HG03558 (cell line): Measurements from ENCODE around the gene SPATA2L.
"Not testable (repeated sequence)": the region's sequence is repeated elsewhere in the genome, so short reads cannot be mapped to it uniquely, and the experiment has no call there.

Experiments
- ATAC-seq: cut with Tn5 transposase; IDR thresholded peaks from one replicate; pipeline ENCODE4 v1.9.1; 2021; ENCODE audit warnings: moderate number of reproducible peaks; ENCODE audit not compliant: unreplicated experiment; ENCODE audit errors: extremely low read depth

Gene SPATA2L

DNA sequence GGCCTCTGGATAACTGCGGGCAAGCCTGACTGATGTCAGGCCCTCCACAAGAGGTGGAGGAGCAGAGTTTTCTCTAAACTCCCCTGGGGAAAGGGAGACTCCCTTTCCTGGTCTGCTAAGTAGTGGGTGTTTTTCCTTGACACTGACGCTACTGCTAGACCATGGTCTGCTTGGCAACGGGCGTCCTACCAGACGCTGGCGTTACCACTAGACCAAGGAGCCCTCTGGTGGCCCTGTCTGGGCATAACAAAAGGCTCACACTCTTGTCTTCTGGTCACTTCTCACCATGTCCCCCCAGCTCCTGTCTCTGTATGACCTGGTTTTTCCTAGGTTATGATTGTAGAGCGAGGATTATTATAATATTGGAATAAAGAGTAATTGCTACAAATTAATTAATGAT lies 34.5 kb downstream of the SPATA2L start:
- ATAC-seq, result not testable (repeated sequence)

DNA sequence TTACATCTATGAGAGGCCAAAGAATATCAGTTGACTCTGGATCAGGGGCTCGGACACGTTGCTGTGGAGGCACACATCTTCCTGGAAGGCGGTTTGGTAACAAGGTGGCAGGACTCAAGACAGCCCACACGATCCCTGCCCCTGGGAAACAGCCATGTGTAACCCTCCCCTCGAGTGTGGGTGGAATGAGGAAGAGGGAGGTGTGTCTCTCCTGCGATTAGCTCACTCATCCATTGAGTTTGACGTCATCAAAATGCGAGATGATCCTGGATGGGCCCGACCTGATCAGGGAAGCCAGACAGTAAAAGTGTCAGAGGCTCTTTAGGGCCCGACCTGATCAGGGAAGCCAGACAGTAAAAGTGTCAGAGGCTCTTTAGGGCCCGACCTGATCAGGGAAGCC lies 37.3 kb downstream of the SPATA2L start:
- not testable (repeated sequence) for ATAC-seq

DNA sequence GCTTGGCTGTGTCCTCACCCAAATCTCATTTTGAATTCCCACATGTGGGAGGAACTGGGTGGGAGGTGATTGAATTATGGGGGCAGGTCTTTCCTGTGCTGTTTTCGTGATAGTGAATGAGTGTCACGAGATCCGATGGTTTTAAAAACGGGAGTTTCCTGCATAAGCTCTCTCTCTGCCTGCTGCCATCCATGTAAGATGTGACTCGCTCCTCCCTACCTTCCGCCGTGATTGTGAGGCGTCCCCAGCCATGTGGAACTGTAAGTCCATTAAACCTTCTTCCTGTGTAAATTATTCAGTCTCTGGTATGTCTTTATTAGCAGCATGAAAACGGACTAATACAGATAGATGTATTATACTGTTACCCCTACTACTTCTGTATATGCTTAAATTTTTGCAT lies 40.3 kb downstream of the SPATA2L start:
- no peak for ATAC-seq

DNA sequence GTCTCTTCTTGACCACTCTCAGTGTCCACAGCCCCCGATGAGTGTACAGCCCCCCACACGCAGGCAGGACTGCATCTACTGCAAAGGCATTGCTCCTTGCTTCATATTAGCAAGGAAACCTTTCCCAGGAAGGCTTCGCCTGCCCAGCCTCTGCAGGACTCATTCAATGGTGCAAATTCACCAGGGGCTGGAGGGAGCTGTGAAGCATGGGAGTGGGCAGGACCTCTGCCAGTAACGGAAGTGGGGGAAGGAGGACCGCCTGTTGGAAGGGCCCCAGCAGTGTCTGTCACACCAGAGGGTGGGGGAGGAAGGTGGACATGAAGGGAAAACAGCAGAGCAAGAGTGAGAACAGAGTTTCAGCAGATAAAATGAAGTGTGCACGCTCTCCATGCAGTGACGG lies 41.4 kb downstream of the SPATA2L start:
- no peak for ATAC-seq

DNA sequence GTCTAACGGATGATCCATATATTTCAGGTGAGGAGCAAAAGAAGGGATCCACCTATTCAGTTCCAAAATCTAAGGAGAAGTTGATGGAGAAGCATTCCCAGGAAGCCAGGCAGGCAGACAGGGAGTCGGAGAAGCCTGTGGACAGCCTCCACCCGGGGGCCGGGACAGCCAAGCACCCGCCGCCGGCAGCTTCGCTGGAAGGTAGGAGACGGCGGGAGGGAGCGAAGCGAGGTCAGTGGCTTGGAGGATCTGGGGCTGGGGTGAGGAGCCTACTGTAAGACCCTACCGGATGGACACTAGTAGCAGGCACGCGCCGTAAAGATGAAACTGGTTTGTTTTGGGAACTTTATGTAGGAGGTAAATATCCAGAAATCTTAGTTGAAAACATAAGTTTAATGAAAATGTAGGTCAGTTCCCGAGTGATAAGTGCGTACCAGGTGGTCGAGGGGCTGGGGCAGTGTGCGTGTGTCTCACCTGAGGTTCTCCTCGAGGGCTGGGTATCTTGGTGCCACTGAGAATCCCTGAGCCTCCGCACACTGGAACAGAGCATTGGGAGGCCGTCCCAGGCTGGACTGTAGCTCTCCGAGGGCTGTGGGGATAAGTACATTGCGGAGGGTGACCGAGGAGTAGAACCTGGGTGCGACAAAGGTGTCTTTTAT lies 43.2 kb downstream of the SPATA2L start:
- peak; percentile 16 for ATAC-seq

DNA sequence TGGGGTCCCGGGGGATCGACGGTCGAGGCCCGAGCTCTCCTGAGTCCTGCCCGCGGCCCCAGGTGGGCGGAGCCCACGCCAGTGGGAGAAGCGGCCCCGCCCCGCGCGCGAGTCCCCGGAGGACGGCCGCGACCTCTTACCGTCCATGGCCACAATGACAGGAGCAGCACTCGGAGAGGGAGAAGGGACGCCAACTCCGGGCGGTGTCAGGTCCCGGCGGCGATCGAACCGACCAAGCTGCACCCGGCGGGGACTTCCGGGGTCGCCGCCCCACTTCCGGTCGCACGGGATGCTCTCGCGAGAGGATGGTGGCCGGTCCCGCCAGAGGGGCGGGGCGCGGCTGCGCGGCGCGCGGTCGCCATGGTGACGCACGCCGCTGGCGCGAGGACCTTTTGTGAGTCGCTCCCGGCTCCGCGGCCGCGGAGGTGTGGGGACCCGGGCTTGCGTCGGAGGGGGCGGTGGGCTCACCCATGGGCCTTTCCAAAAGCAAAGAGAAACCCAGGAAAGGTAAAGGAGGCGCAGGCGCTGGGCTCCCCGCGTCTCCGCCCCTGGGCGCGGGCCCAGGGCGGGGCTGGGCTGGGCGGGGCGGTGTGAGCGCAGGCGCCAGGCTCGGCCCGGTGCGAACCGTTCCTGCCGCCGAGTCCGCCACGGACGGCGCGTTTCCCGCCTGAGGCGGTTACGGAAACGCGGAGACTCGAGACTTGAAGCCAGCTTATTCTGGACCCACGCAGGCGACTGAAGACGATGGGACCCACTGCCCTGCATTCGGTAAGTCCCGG lies 43.9 kb downstream of the SPATA2L start, which contains the start of the genes CHMP1A and SPATA33:
Gene CHMP1A, minus strand, starts transcription at position 267 of the 779 bp plus-strand sequence. Its CDS starts 120 bp downstream, at position 147.
Gene SPATA33, plus strand, starts transcription at position 395 of the 779 bp plus-strand sequence. Its CDS starts 76 bp downstream, at position 471.
- peak; percentile 59 for ATAC-seq

DNA sequence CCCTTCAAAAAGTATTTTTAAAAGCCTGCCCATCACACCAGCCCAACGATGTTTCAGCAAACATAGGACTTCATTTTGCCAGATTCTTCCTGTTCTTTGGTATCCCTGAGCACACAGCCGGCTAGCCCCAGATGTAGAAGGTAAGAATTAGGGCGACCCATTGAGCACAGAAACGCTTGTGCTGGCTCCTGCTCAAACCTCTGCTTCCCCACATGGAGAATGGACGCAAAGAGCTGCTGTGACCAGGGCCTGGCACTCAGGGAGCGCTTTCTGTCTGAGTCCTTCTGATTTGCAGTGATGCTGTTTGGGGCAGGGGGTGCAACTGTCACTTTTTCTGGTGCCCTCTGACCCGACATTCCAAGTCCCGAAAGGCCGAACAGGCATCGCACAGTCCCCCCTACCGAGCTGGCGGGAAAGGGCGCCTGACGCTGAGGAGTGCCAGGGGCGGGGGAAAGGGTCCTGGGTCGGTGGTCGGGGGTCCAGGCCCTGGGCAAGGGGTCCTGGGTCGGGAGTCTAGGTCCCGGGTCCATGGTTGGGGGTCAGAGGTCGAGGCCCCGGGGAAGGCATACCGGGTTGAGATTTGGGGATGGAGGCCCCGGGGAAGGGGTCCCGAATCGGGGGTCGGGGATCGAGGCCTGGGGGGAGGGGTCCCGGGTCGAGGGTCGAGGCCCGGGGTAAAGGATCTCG lies 44.9 kb downstream of the SPATA2L start:
- ATAC-seq, result no peak

DNA sequence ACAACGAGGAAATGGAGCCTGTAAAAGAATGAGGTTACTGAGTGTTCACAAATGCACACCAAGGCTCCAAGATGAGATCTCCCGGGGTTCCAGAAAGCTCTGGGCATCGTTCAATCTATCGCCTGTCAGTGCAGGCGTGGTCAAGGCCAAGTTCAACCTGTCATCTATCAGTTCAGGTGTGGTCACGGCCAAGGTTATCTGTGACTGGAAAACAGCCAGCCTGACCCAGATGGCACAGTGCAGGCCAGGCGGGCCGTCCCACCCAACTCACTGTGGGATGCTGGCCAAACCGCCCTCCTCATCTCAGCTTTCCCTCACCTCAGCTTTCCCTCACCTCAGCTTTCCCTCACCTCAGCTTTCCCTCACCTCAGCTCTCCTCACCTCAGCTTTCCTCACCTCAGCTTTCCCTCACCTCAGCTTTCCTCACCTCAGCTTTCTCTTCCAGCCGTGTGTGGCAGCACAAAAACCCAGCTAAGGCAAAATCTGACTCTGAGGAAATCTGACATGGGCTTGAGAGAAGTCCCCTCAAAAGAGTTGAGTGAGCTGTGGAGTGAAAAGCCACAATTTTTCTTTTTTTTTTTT lies 46.4 kb downstream of the SPATA2L start:
- no peak for ATAC-seq

DNA sequence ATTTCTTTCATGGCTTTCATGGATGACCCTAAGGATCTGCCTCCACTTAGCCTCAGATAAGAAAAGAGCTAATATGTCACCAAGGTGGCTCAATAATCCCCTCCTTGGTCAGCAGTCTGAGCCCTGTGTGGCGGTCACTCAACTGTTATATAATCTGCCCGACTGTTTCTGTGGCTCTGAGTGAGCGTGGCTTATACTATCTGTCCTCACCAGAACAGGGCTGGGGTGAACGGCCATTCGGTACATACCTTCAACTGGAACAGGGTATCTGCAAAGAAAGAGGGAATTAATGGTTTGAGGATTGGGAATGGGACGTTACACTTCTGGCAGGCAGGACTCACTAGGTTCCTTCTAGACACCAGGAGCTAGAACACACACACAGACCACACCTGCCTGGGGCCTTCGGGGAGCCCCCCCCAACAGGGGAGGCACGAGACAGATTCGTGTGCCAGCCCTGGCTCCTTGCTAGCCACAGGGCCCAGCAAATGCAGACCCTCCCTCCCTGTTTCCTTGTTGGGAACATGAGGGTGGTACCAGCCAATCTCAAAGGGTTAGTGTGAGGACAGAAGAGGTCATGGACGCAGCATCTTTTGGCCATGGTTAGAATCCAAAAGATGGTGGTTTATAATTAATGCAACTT lies 47.7 kb downstream of the SPATA2L start:
- ATAC-seq, result no peak

DNA sequence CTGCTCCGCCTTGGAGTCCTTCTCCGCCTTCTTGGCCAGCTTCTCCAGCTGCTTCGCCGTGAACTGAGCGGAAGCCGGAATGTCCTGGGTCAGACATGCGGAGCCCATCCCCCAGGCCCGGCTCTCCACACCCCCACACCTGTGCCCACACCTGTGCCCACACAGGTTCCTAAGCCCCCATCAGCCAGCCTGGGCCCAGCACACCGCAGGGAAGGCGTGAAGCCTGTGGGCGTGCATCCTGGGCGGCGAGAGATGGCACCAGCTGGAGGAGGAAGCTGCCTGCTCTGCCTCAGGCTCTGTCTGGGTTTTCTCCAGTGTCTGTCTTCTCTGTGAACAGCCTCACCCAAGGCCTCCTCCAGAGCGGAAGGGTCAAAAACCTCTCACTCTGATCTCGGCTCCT lies 49.9 kb downstream of the SPATA2L start:
- ATAC-seq, result no peak

DNA sequence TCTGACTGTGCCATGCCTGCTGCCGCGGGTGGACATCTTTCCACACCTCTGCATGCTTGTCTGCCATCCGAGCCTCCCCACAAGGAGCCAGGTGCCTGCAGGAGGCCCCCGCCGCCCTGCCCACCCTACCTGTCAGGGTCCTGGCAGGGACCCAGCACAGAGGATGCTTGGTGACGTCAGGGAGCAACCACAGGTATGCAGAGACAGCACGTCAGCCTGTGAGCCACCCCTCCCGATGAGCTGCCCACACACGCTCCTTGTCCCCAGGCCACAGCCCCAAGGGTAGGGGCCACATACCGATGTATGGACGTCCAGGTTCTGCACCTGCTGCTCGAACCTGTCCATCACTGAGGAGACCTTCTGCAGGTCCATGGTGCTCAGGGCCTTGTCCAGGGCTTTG lies 54.6 kb downstream of the SPATA2L start:
- ATAC-seq, result no peak
